ENCODE results near the gene SRCIN1. TPM values are rescaled to one million over a fixed set of nuclear protein-coding genes. Genes with fewer than 3 reads are reported as not detected.

SRCIN1 gene
- total and polyA plus RNA-seq, 7 donors = 0.04 to 0.39 (median 0.16) TPM; not detected in 1

GRCh38 chr17:38562215-38562569 is 43.6 kb downstream of the SRCIN1 start:
- H3K4me1 ChIP-seq = peaks cover 7% of the 10 kb centered on the region

GRCh38 chr17:38561416-38562214 is 44.1 kb downstream of the SRCIN1 start:
- no peak for ATAC-seq
- peaks cover 7% of the 10 kb centered on the region for H3K4me1 ChIP-seq

More at GRCh38 chr17:38562215-38562569, 43.6 kb downstream of the SRCIN1 start:
- DNase-seq (no peak), ATAC-seq (no peak)
- no peak for TF ChIP-seq CTCF (IDR thresholded peaks at IDR 0.05)
- H3K27ac ChIP-seq = no peak overlapping the region
- H3K27me3 ChIP-seq (ENCODE audit: insufficient read depth in 3 of 3, low read length in 2 of 3) = peaks cover 0 to 84% (median 47%) of the 10 kb centered on the region in 3 donors
- no peaks in the 10 kb centered on the region for H3K9me3 ChIP-seq
- intact Hi-C loops (cut with DNase I) = no loop called here
- no peak overlapping the region for H3K4me3 ChIP-seq
- 6 to 9% (median 9%) methylated on average over 17 to 23 of the region's 23 CpGs for WGBS, 3 donors
- H3K36me3 ChIP-seq (ENCODE audit: insufficient read depth in 1 of 2, low read depth in 1 of 2) = no peaks in the 10 kb centered on the region

GRCh38 chr17:38560503-38561318 is 45.0 kb downstream of the SRCIN1 start:
- ATAC-seq = no peak
- TF ChIP-seq CTCF (IDR thresholded peaks at IDR 0.05) = no peak
- H3K4me3 ChIP-seq = no peak overlapping the region
- DNase-seq = no peak
- WGBS, 3 donors = 19 to 24% (median 19%) methylated on average over 15 of the region's 15 CpGs
- intact Hi-C loops (cut with DNase I) = no loop called here
- H3K27ac ChIP-seq = no peak overlapping the region
- no peaks in the 10 kb centered on the region for H3K9me3 ChIP-seq
- peaks cover 0 to 71% (median 45%) of the 10 kb centered on the region in 3 donors for H3K27me3 ChIP-seq (ENCODE audit: insufficient read depth in 3 of 3, low read length in 2 of 3)
- no peaks in the 10 kb centered on the region for H3K36me3 ChIP-seq (ENCODE audit: insufficient read depth in 1 of 2, low read depth in 1 of 2)
- H3K4me1 ChIP-seq = peaks cover 7% of the 10 kb centered on the region

More at GRCh38 chr17:38561416-38562214, 44.1 kb downstream of the SRCIN1 start:
- no peak overlapping the region for H3K4me3 ChIP-seq
- no peaks in the 10 kb centered on the region for H3K9me3 ChIP-seq
- no peaks in the 10 kb centered on the region for H3K36me3 ChIP-seq (ENCODE audit: insufficient read depth in 1 of 2, low read depth in 1 of 2)
- WGBS, 3 donors = 8 to 9% (median 8%) methylated on average over 66 to 105 of the region's 105 CpGs
- no peak for TF ChIP-seq CTCF (IDR thresholded peaks at IDR 0.05)
- no peak overlapping the region for H3K27ac ChIP-seq
- peaks cover 0 to 79% (median 48%) of the 10 kb centered on the region in 3 donors for H3K27me3 ChIP-seq (ENCODE audit: insufficient read depth in 3 of 3, low read length in 2 of 3)
- no peak for DNase-seq
- intact Hi-C loops (cut with DNase I) = no loop called here

- Histone ChIP-seq H3K4me3 (no peak overlapping the region), H3K36me3 (ENCODE audit: insufficient read depth in 1 of 2, low read depth in 1 of 2) (no peaks in the 10 kb centered on the region), H3K27me3 (ENCODE audit: insufficient read depth in 3 of 3, low read length in 2 of 3) (peaks cover 0 to 62% (median 43%) of the 10 kb centered on the region in 3 donors), H3K9me3 (no peaks in the 10 kb centered on the region), H3K4me1 (peaks cover 7% of the 10 kb centered on the region), H3K27ac (no peak overlapping the region)
- ATAC-seq (no peak), DNase-seq (no peak)
- intact Hi-C loops (cut with DNase I) = loop anchor here (2.0 to 10.0 kb wide), 4 partner anchors 21 to 175 kb away; partner anchors contain the start of gene CISD3 (in 2 of the 2)
- 10 to 27% (median 15%) methylated on average over 6 of the region's 6 CpGs for WGBS, 3 donors
- TF ChIP-seq CTCF (IDR thresholded peaks at IDR 0.05) = no peak
Measured at GRCh38 chr17:38559880-38560230, 45.9 kb downstream of the SRCIN1 start.

Data from psoas muscle (tissue), 8 donors.